Activated gamma-delta T cell (primary cell): ENCODE data around the gene GMEB2.
"Not testable (repeated sequence)": the region's sequence is repeated elsewhere in the genome, so short reads cannot be mapped to it uniquely, and the experiment has no call there.

Experiments
- DNase-seq: peaks from one replicate; lab custom pipeline; 2025; lab: John Stamatoyannopoulos, UW

GMEB2 gene

GRCh38 chr20:63639093-63639975, 12.4 kb upstream of the GMEB2 start:
- DNase-seq, result peak; percentile 36

- no peak for DNase-seq
Observed at GRCh38 chr20:63636752-63637628, 10.1 kb upstream of the GMEB2 start.

GRCh38 chr20:63635431-63636141, 8.7 kb upstream of the GMEB2 start:
- DNase-seq, result peak; percentile 41

- DNase-seq, result no peak
Observed at GRCh38 chr20:63633732-63634131, 6.8 kb upstream of the GMEB2 start.

- not testable (repeated sequence) for DNase-seq
Observed at GRCh38 chr20:63631426-63631825, 4.5 kb upstream of the GMEB2 start.

- DNase-seq, result not testable (repeated sequence)
Observed at GRCh38 chr20:63630956-63631355, 4.1 kb upstream of the GMEB2 start.

GRCh38 chr20:63628246-63628975, 1.5 kb upstream of the GMEB2 start:
- no peak for DNase-seq

GRCh38 chr20:63627751-63628245, 897 bp upstream of the GMEB2 start:
- DNase-seq, result no peak

GRCh38 chr20:63627129-63627750, 339 bp upstream of the GMEB2 start:
- peak; percentile 92 for DNase-seq

- DNase-seq, result no peak
Observed at GRCh38 chr20:63625771-63626423, 1.0 kb downstream of the GMEB2 start.

- DNase-seq, result no peak
Observed at GRCh38 chr20:63624486-63624885, 2.4 kb downstream of the GMEB2 start.

- DNase-seq, result no peak
Observed at GRCh38 chr20:63622732-63623131, 4.2 kb downstream of the GMEB2 start.

GRCh38 chr20:63622096-63622495, 4.8 kb downstream of the GMEB2 start:
- no peak for DNase-seq

GRCh38 chr20:63620991-63621390, 5.9 kb downstream of the GMEB2 start:
- DNase-seq, result no peak

GRCh38 chr20:63619505-63619904, 7.4 kb downstream of the GMEB2 start:
- no peak for DNase-seq

- no peak for DNase-seq
Observed at GRCh38 chr20:63619086-63619485, 7.8 kb downstream of the GMEB2 start.

GRCh38 chr20:63618291-63618980, 8.5 kb downstream of the GMEB2 start:
- DNase-seq, result no peak

- DNase-seq, result no peak
Observed at GRCh38 chr20:63617876-63618265, 9.0 kb downstream of the GMEB2 start.

GRCh38 chr20:63617092-63617875, 9.6 kb downstream of the GMEB2 start:
- DNase-seq, result no peak
